WTC11 (cell line): ENCODE measurements around the gene MAP3K5. TPM values are rescaled to one million over a fixed set of nuclear protein-coding genes. Genes with fewer than 3 reads are reported as not detected.
A peak's percentile ranks its signal among the peaks of the same experiment; 100 is the strongest.

Source experiments
- ATAC-seq: fragments of 200-7000 bp; cut with Tn5 transposase; 2 replicates; pipeline ENCODE4 v1.10.0; 2021; ENCODE audit warnings: mild to moderate bottlenecking, moderate library complexity
- CTCF ChIA-PET: fragments of 300-600 bp; sonication (Branson Sonifier 250); formaldehyde crosslinking; loops from one replicate; lab custom pipeline; 2021; ENCODE audit warnings: antibody characterized with exemption; lab: Charles Lee
- POLR2A ChIA-PET: fragments of 350-600 bp; sonication (Branson Sonifier 250); formaldehyde crosslinking; loops from one replicate; lab custom pipeline; 2021; ENCODE audit warnings: antibody characterized with exemption; lab: Charles Lee
- DNase-seq: peaks from one replicate; pipeline ENCODE4 v3.0.0; 2021; ENCODE audit warnings: low spot score
- H3K27ac Mint-ChIP-seq: 2 replicates; pipeline ENCODE4 v1.8.0; 2021; ENCODE audit warnings: mixed read lengths
- H3K27me3 Mint-ChIP-seq: 2 replicates; pipeline ENCODE4 v1.8.0; 2021; ENCODE audit warnings: low read depth, mild to moderate bottlenecking, moderate library complexity, mixed read lengths
- H3K36me3 Mint-ChIP-seq: 2 replicates; pipeline ENCODE4 v1.8.0; 2021; ENCODE audit warnings: mixed read lengths
- H3K4me1 Mint-ChIP-seq: 2 replicates; pipeline ENCODE4 v1.8.0; 2022; ENCODE audit warnings: mixed read lengths
- H3K4me3 Mint-ChIP-seq: 2 replicates; pipeline ENCODE4 v1.8.0; 2021; ENCODE audit warnings: mild to moderate bottlenecking, moderate library complexity, mixed read lengths
- H3K9me3 Mint-ChIP-seq: 2 replicates; pipeline ENCODE4 v1.8.0; 2021; ENCODE audit warnings: mixed read lengths
- CREM ChIP-seq: sonication (generic); formaldehyde crosslinking; IDR thresholded peaks from 2 replicates; pipeline ENCODE4 v1.8.1; 2022; ENCODE audit warnings: mild to moderate bottlenecking, missing genetic modification reagents, moderate library complexity
- E2F4 ChIP-seq: sonication (generic); formaldehyde crosslinking; IDR thresholded peaks from 2 replicates; pipeline ENCODE4 v1.8.1; 2022; ENCODE audit warnings: low read depth, mild to moderate bottlenecking, moderate library complexity, missing genetic modification reagents, borderline replicate concordance
- EMX1 ChIP-seq: fragments of 250-450 bp; sonication (Bioruptor Pico); IDR thresholded peaks from 2 replicates; pipeline ENCODE4 v1.8.0; 2021; ENCODE audit warnings: mild to moderate bottlenecking
- FOXJ3 ChIP-seq: sonication (generic); formaldehyde crosslinking; IDR thresholded peaks from 2 replicates; pipeline ENCODE4 v1.9.0; 2021; ENCODE audit warnings: missing genetic modification reagents, mild to moderate bottlenecking, borderline replicate concordance
- GABPB1 ChIP-seq: sonication (generic); formaldehyde crosslinking; IDR thresholded peaks from 2 replicates; pipeline ENCODE4 v1.8.1; 2023; ENCODE audit warnings: mild to moderate bottlenecking, missing genetic modification reagents
- HMGA2 ChIP-seq: fragments of 250-450 bp; sonication (Bioruptor Pico); IDR thresholded peaks from 2 replicates; pipeline ENCODE4 v1.4.0; 2021; ENCODE audit warnings: mild to moderate bottlenecking, moderate library complexity
- HMGXB4 ChIP-seq: sonication (generic); formaldehyde crosslinking; IDR thresholded peaks from 2 replicates; pipeline ENCODE4 v1.8.1; 2023; ENCODE audit warnings: mild to moderate bottlenecking, moderate library complexity, missing genetic modification reagents
- NFATC4 ChIP-seq: fragments of 250-450 bp; sonication (Bioruptor Pico); IDR thresholded peaks from 2 replicates; pipeline ENCODE4 v1.9.0; 2021; ENCODE audit warnings: mild to moderate bottlenecking
- NFE2L1 ChIP-seq: sonication (generic); formaldehyde crosslinking; IDR thresholded peaks from 2 replicates; pipeline ENCODE4 v1.8.1; 2023; ENCODE audit warnings: missing genetic modification reagents
- NR1H2 ChIP-seq: sonication (generic); formaldehyde crosslinking; IDR thresholded peaks from 2 replicates; pipeline ENCODE4 v1.9.0; 2021; ENCODE audit warnings: mild to moderate bottlenecking, moderate library complexity, missing genetic modification reagents
- NR2C2 ChIP-seq: sonication (generic); formaldehyde crosslinking; IDR thresholded peaks from 2 replicates; pipeline ENCODE4 v1.8.0; 2022; ENCODE audit warnings: mild to moderate bottlenecking, missing genetic modification reagents
- NR3C1 ChIP-seq: sonication (generic); formaldehyde crosslinking; conservative IDR thresholded peaks from 2 replicates; pipeline ENCODE4 v1.8.1; 2023; ENCODE audit warnings: low read depth, mild to moderate bottlenecking, missing genetic modification reagents
- SOX15 ChIP-seq: fragments of 250-450 bp; sonication (Bioruptor Pico); IDR thresholded peaks from 2 replicates; pipeline ENCODE4 v1.9.0; 2021; ENCODE audit warnings: mild to moderate bottlenecking
- TCF7 ChIP-seq: sonication (generic); formaldehyde crosslinking; IDR thresholded peaks from 2 replicates; pipeline ENCODE4 v1.8.0; 2022; ENCODE audit warnings: mild to moderate bottlenecking, low read depth, missing genetic modification reagents, moderate library complexity
- TP53 ChIP-seq: sonication (generic); formaldehyde crosslinking; IDR thresholded peaks from 2 replicates; pipeline ENCODE4 v1.8.1; 2023; ENCODE audit warnings: mild to moderate bottlenecking, missing genetic modification reagents
- ZBTB21 ChIP-seq: sonication (generic); formaldehyde crosslinking; IDR thresholded peaks from 2 replicates; pipeline ENCODE4 v1.8.1; 2023; ENCODE audit warnings: mild to moderate bottlenecking, missing genetic modification reagents, borderline replicate concordance
- ZNF121 ChIP-seq: sonication (generic); formaldehyde crosslinking; IDR thresholded peaks from 2 replicates; pipeline ENCODE4 v1.8.0; 2023; ENCODE audit warnings: missing genetic modification reagents
- ZNF317 ChIP-seq: sonication (generic); formaldehyde crosslinking; IDR thresholded peaks from 2 replicates; pipeline ENCODE4 v1.8.1; 2023; ENCODE audit warnings: low read depth, mild to moderate bottlenecking, moderate library complexity, missing genetic modification reagents, borderline replicate concordance
- total RNA-seq: library from RNA; stranded (reverse); gene quantifications from 3 replicates; pipeline ENCODE4 v1.2.3, GENCODE V29; 2021
- TF ChIP-seq, protein P1 (sequence below): sonication (generic); formaldehyde crosslinking; IDR thresholded peaks from 2 replicates; pipeline ENCODE4 v1.8.1; 2022; ENCODE audit warnings: mild to moderate bottlenecking, moderate library complexity, missing genetic modification reagents
- TF ChIP-seq, protein P2 (sequence below): sonication (generic); formaldehyde crosslinking; conservative IDR thresholded peaks from 2 replicates; pipeline ENCODE4 v1.8.1; 2023; ENCODE audit warnings: mild to moderate bottlenecking, low read depth, missing genetic modification reagents, moderate library complexity
- TF ChIP-seq, protein P3 (sequence below): sonication (generic); formaldehyde crosslinking; conservative IDR thresholded peaks from 2 replicates; pipeline ENCODE4 v1.8.1; 2022; ENCODE audit warnings: mild to moderate bottlenecking, missing genetic modification reagents

Gene MAP3K5
- total RNA-seq, 1 experiment from 2014 or later = 1.6 TPM

DNA sequence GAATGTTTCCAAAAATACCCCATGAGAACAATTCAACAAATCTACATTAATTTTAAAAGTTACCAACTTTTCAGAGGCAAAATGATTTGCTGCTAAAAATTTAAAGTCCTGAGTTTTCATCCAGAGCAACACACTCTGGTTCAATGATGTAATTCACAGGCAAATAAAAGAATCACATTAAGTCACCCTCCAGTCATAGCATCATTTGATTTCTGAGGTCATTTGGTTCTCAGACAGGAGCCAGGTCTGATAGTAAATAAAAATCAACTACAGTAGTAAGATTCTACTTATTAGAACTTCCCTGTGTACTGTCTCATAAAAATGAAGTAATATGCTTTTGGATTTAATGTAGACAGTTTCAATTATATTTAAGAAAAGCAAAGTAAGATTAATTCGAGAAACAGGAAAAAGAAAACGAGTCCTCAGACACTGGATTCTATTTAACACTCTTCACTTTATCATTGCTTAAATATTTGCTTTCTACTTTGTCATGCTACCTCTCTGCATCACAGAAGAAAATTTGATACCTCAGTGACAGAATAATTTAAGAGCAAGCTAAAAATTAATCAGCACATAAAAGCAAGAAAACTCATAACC, 267.8 kb downstream of the MAP3K5 start (continued):
- TF ChIP-seq, protein P1, sequence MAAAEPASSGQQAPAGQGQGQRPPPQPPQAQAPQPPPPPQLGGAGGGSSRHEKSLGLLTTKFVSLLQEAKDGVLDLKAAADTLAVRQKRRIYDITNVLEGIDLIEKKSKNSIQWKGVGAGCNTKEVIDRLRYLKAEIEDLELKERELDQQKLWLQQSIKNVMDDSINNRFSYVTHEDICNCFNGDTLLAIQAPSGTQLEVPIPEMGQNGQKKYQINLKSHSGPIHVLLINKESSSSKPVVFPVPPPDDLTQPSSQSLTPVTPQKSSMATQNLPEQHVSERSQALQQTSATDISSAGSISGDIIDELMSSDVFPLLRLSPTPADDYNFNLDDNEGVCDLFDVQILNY (CRISPR knock-in tag) = no peak

DNA sequence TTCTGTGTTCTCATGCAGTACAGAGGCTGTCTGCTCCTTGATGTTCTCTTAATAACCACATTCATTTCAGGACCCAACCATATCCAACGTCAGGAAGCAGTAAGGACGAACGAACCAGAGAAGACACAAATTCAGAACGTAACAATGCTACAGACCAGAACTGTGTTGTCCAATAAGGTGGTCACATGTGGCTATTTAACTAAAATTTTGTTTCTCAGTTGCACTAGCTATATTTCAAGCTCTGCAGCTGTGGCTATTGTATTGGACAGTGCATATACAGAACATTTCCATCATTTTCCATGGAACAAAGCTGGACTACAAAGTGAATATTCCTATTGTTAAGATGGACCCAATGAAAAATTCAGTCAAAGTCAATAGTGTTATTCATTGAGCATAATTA, 269.1 kb downstream of the MAP3K5 start:
- Mint-ChIP-seq H3K4me1 (peaks cover 61% of the 10 kb centered on the region), H3K27ac (no peak overlapping the region)
- TF ChIP-seq EMX1 (CRISPR knock-in tag) = no peak
- TF ChIP-seq, protein P2, sequence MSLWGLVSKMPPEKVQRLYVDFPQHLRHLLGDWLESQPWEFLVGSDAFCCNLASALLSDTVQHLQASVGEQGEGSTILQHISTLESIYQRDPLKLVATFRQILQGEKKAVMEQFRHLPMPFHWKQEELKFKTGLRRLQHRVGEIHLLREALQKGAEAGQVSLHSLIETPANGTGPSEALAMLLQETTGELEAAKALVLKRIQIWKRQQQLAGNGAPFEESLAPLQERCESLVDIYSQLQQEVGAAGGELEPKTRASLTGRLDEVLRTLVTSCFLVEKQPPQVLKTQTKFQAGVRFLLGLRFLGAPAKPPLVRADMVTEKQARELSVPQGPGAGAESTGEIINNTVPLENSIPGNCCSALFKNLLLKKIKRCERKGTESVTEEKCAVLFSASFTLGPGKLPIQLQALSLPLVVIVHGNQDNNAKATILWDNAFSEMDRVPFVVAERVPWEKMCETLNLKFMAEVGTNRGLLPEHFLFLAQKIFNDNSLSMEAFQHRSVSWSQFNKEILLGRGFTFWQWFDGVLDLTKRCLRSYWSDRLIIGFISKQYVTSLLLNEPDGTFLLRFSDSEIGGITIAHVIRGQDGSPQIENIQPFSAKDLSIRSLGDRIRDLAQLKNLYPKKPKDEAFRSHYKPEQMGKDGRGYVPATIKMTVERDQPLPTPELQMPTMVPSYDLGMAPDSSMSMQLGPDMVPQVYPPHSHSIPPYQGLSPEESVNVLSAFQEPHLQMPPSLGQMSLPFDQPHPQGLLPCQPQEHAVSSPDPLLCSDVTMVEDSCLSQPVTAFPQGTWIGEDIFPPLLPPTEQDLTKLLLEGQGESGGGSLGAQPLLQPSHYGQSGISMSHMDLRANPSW = no peak
- TF ChIP-seq, all 79 proteins: peak for 0
- H3K36me3 Mint-ChIP-seq = no peaks in the 10 kb centered on the region
- DNase-seq (no peak), ATAC-seq (no peak)
- POLR2A ChIA-PET = no interaction called here
- no peaks in the 10 kb centered on the region for H3K9me3 Mint-ChIP-seq
- no peaks in the 10 kb centered on the region for H3K27me3 Mint-ChIP-seq
- no peak overlapping the region for H3K4me3 Mint-ChIP-seq
- CTCF ChIA-PET = no interaction called here

DNA sequence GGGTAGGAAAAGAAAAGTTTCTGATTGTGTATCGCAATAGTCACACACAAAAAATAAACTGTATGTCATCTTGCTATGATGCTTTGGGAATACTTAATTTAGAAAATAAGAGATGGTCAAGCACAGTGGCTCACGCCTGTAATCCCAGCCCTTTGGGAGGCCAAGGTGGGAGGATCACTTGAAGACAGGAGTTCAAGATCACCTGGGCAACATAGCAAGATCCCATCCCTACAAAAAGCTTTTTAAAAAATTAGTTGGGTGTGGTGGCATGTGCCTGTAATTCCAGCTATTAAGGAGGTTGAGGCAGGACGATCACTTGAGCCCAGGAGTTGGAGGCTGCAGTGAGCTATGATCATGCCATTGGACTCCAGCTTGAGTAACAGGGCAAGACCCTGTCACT, 269.6 kb downstream of the MAP3K5 start:
- TF ChIP-seq CREM (CRISPR knock-in tag) (no peak), ZNF121 (peak; percentile 71; the same call in 1 of the 2 replicates)
- no peak for ATAC-seq
- H3K9me3 Mint-ChIP-seq = no peaks in the 10 kb centered on the region
- H3K4me1 Mint-ChIP-seq = peaks cover 61% of the 10 kb centered on the region
- no peak for DNase-seq
- no peaks in the 10 kb centered on the region for H3K36me3 Mint-ChIP-seq
- H3K27ac Mint-ChIP-seq = no peak overlapping the region
- H3K27me3 Mint-ChIP-seq = no peaks in the 10 kb centered on the region
- H3K4me3 Mint-ChIP-seq = no peak overlapping the region
- POLR2A ChIA-PET = no interaction called here
- CTCF ChIA-PET = no interaction called here

DNA sequence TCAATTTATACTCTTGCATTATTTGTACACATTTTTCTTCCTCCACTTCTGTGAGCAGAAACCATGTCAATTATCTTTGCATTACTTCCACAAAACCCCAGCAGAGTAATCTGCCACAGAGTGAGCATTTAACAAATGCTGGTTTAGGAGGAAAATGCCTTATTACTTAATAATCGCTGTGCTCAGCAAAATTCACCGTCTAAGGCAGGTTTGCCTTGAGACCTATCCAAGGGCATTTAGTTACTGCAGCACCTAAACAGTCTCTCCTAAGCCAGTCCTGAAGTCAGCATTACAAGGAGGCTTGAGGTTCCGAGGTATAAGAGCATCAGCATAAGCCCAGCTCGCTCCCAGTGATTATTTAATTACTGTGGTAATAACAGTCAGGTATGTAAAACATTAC, 270.4 kb downstream of the MAP3K5 start:
- H3K4me1 Mint-ChIP-seq = peaks cover 58% of the 10 kb centered on the region

GRCh38 chr6:136521427-136521826, 270.9 kb downstream of the MAP3K5 start:
- Mint-ChIP-seq H3K27ac (no peak overlapping the region), H3K36me3 (no peaks in the 10 kb centered on the region), H3K4me3 (no peak overlapping the region), H3K9me3 (no peaks in the 10 kb centered on the region), H3K4me1 (peaks cover 55% of the 10 kb centered on the region), H3K27me3 (no peaks in the 10 kb centered on the region)
- ChIA-PET CTCF (interaction anchor here (1.2 kb wide), 1 partner anchor 29 kb away, joined by 3 read pairs; no protein-coding TSS in a partner anchor), POLR2A (no interaction called here)
- ATAC-seq (no peak), DNase-seq (no peak)
- TF ChIP-seq, protein P3, sequence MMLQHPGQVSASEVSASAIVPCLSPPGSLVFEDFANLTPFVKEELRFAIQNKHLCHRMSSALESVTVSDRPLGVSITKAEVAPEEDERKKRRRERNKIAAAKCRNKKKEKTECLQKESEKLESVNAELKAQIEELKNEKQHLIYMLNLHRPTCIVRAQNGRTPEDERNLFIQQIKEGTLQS (CRISPR knock-in tag) = no peak
- TF ChIP-seq TP53 (CRISPR knock-in tag) = no peak
- no peak for TF ChIP-seq SOX15
- no peak for TF ChIP-seq ZNF317 (CRISPR knock-in tag)
- TF ChIP-seq HMGA2 (CRISPR knock-in tag) = no peak
- no peak for TF ChIP-seq FOXJ3 (CRISPR knock-in tag)
- TF ChIP-seq HMGXB4 (CRISPR knock-in tag) = no peak
- TF ChIP-seq NFE2L1 (CRISPR knock-in tag) = no peak
- no peak for TF ChIP-seq NR2C2 (CRISPR knock-in tag)
- no peak for TF ChIP-seq GABPB1

More for the DNA sequence above, 270.4 kb downstream of the MAP3K5 start:
- Mint-ChIP-seq H3K36me3 (no peaks in the 10 kb centered on the region), H3K27me3 (no peaks in the 10 kb centered on the region), H3K4me3 (no peak overlapping the region), H3K27ac (no peak overlapping the region; the same call in 1 of the 2 replicates), H3K9me3 (no peaks in the 10 kb centered on the region)
- no peak for DNase-seq
- POLR2A ChIA-PET = no interaction called here
- CTCF ChIA-PET = no interaction called here
- TF ChIP-seq TCF7 (CRISPR knock-in tag) (no peak), NFATC4 (no peak), E2F4 (CRISPR knock-in tag) (no peak), ZBTB21 (CRISPR knock-in tag) (no peak), NR1H2 (CRISPR knock-in tag) (no peak), NR3C1 (CRISPR knock-in tag) (no peak)
- no peak for ATAC-seq
